HG03378 (cell line): ENCODE measurements around the gene PLK3.
"Not testable (repeated sequence)": the region's sequence is repeated elsewhere in the genome, so short reads cannot be mapped to it uniquely, and the experiment has no call there.

Source experiments
- ATAC-seq: cut with Tn5 transposase; IDR thresholded peaks from one replicate; pipeline ENCODE4 v1.9.1; 2021; ENCODE audit warnings: mild to moderate bottlenecking, moderate library complexity; ENCODE audit not compliant: unreplicated experiment

Gene PLK3

GRCh38 chr1:44786841-44787426 is 13.2 kb upstream of the PLK3 start:
- ATAC-seq, result no peak

- ATAC-seq, result no peak
Observed at GRCh38 chr1:44787506-44787905, 12.7 kb upstream of the PLK3 start.

- no peak for ATAC-seq
Observed at GRCh38 chr1:44788120-44788860, 11.9 kb upstream of the PLK3 start, which contains the start of gene BEST4. BEST4 (minus strand) TSS chr1:44788170; CDS start chr1:44787705, 465 bp downstream.

GRCh38 chr1:44790968-44791801 is 9.0 kb upstream of the PLK3 start:
- ATAC-seq, result no peak

- no peak for ATAC-seq
Observed at GRCh38 chr1:44792736-44793502, 7.3 kb upstream of the PLK3 start.

- ATAC-seq, result not testable (repeated sequence)
Observed at GRCh38 chr1:44797886-44798285, 2.3 kb upstream of the PLK3 start.

- no peak for ATAC-seq
Observed at GRCh38 chr1:44798481-44799365, 1.5 kb upstream of the PLK3 start.

- ATAC-seq, result no peak
Observed at GRCh38 chr1:44801491-44802305, 1.5 kb downstream of the PLK3 start.

- no peak for ATAC-seq
Observed at GRCh38 chr1:44802306-44803061, 2.3 kb downstream of the PLK3 start.

GRCh38 chr1:44803062-44803311 is 2.8 kb downstream of the PLK3 start:
- ATAC-seq, result no peak

GRCh38 chr1:44803312-44804095 is 3.3 kb downstream of the PLK3 start:
- no peak for ATAC-seq

- no peak for ATAC-seq
Observed at GRCh38 chr1:44805311-44806024, 5.3 kb downstream of the PLK3 start.

- ATAC-seq, result no peak
Observed at GRCh38 chr1:44806025-44806703, 6.0 kb downstream of the PLK3 start.

- no peak for ATAC-seq
Observed at GRCh38 chr1:44806704-44807363, 6.7 kb downstream of the PLK3 start, which contains the start of gene DYNLT4. DYNLT4 (minus strand) TSS chr1:44807351; CDS start chr1:44806668, 683 bp downstream.

GRCh38 chr1:44807364-44808062 is 7.3 kb downstream of the PLK3 start:
- peak; percentile 27 for ATAC-seq
